ENCODE data around the gene EFNA5.
"Not testable (repeated sequence)": the region's sequence is repeated elsewhere in the genome, so short reads cannot be mapped to it uniquely, and the experiment has no call there.

Gene EFNA5

DNA sequence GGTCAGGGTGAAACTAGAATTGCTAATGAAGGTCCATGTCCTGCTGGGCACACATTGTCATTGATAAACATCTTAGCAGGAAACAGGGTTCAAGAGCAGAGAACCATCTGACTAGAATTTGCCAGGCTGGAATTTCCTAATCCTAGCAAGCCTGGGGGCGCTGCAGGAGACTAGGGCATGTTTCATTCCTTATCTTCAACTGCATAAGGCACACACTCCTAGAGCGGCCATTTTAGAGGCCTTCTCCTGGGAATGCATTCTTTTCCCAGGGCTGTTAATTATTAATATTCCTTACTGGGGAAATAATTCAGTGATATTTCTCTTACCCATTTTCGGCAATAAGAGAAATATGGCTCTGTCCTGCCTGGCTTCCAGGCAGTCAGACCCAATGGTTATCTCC, 324.2 kb downstream of the EFNA5 start:
- DNase-seq = not testable (repeated sequence)

DNA sequence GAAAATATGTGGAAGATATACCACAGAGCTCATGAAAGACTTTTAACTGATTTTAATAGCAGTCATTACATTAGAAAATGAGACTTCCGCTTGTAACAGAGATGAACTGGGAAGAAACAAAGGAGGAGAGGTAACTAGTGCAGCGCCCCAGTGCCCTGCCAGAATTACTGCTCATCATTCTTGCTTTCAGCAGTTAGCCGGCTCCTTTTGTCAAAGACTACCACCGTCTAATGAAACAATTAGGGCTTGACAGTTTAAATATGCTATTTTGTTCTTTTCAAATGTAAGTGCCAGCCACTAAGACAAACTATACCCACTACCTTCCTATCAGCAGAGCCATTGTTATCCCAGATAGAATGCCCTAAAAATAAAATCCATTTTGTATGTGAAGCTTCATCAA, 328.4 kb downstream of the EFNA5 start:
- DNase-seq = no peak

DNA sequence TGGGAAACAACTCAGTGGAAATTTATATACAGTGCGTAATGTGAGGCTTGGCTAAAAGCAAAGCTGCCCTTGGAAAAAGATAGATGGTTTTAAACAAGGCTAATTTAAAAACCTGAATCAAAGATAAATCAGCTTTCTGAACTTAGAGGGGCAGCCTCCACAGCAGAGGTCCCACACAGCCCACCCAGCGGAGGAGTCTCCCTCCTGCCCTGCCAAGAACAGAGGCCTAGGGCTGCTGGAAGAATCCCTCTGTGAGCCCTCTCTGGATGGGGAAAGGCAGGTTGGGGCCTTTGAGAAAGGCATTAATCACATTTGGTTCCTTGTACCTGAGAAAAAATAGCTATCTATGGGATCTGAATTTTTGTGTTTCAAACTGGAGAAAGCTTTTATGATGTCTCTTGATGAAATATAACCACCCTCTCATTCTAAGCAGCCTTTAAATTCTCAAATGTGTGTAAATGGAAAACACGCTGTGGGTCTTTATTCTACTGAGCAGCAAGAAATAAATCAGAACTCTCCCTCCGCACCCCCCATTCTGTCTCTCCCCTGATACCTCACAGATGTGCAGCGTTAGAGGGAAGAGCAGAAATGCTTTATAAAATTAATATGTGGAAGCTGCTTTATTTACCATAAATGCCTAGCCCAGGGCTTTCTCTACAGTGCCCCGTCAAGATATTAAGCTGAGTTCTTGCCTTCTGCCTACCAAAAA, 329.2 kb downstream of the EFNA5 start:
- DNase-seq = no peak

DNA sequence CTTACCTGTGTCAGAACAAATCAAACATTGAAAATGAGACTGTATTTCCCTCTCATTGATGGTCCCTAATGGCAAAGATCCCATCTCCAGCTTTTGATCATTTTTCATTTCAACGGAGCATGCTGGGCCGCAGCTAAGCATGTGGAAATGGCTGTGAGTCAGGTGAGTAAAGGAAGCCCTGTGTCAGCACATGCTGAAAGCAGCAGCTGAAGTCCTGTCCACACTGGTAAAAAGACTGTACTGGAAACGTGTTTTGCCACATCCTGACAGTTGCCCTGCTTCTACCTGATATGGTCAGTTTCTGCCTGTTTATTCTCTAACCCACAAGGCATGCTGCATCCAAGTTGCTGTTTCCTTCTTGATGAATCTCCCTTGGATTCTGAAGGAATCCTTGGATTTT, 330.1 kb downstream of the EFNA5 start:
- DNase-seq = no peak

DNA sequence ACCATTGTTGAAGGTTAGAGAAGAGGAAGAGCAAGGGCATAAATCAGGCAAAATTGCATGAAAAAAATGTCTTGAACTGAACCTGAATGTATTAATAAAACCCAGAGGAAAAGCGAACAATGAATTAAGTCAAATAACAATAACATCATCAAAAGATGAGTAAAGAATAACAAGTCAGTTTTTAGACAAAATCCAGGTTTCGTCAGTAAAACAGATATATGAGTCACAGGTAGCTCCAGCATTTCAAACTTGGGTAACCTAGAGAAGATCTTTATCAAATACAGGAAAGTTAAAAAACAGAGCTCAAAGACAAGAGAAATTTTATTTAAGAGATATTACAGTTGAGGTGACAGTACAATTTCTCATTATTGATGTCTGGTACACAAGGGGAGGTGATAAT, 332.4 kb downstream of the EFNA5 start:
- no peak for DNase-seq

DNA sequence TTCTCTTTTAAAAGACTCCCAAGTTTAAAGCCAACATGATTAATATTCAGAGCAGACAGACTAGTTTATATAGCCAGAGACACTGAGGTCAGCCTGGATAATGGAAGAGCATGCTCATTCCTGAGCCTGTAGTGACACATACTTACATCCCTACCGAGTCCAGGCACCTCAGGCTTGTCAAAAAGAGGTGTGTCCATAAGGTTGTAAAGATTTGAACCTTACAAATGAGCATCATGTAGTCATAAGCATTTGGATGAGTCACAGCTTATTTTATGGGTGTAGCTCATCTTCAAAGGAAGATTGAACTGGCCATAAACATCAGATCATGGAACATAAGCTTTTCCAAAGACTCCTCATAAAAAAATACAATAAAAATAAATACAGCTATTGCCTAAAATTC, 333.5 kb downstream of the EFNA5 start:
- no peak for DNase-seq

DNA sequence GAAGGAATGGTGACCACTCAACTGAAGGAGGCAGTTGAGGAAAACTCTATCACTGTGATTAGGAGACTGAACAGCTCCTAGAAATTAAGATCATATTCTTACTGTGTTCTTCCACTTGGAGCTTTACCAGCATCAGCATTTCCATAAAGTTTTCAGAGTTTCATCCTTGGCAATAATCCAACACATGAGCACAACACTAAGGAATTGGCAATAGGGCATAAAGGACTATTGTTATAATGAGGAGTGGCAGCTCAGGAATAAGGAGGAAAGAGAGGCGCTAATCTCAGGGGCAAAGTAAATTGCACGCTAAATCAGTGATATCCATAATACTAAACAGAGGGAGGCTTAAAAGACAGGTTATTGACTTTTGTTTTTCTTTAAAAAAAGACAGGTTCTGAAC, 338.9 kb downstream of the EFNA5 start:
- DNase-seq = no peak

DNA sequence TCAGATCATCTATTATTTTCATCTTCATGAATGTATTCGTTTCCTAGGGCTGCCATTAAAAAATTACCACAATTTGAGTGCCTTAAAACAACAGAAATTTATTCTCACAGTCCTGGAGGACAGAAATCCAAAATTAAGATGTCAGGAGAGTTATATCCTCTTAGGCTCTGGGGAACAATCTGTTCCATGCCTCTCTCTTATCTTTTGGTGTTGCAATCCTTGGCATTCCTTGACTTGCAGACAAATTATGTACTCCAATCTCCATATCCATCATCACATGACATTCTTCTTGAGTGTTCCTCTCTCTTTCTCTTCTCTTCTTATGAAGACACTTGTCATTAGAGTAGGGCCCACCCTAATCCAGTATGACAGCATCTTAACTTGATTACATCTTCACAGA, 339.4 kb downstream of the EFNA5 start:
- no peak for DNase-seq

DNA sequence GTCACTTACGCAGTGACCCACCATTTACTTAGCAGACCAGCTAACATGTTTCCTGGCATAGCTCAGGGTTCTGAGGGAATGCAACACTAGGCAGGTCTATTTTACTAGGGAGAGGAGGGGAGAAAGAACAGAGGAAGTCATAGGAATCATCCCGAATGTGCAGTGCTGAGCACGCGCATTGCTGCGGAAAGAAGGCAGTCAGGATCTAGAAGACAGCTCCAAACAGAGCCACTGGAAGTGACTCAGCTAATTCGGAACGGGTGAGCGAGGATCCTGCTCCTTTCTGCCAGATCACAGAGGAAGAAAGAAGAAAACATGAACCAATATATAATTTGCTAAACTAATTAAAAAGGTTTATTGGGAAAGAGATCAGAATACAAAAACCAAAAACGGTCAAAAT, 339.8 kb downstream of the EFNA5 start:
- no peak for DNase-seq

DNA sequence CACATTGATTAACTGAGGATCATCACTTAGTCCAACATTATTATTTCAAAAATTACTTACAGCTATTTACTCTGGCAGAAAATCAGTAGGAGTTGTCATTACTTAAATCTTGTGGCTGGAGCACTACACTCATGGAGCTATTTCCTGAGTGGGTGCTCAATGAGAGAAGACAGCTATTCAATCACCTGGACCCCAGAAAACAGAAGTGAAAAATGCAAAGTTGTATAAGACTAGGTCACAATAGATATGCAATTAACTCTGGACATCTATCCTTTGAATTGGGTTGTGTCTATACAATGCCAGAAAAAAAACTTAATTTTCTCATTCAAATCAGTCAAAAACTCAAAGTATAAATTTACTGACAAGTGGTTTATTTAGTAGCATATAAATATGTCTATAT, 340.9 kb downstream of the EFNA5 start:
- no peak for DNase-seq

Data from NCI-H1105 treated with DMSO at 0.1 percent for 48 hours (cell line).